Mesothelial cell of epicardium (in vitro differentiated cells): ENCODE data around the gene CAPN11. TPM values are rescaled to one million over a fixed set of nuclear protein-coding genes. Genes with fewer than 3 reads are reported as not detected.

Experiments
- DNase-seq, 2 experiments: peaks; one replicate each; pipeline ENCODE4 v3.0.0; 2021; ENCODE audit warnings: low spot score in 2 of 2; ENCODE audit not compliant: unreplicated experiment in 2 of 2
- H3K27ac Mint-ChIP-seq: 2 replicates; pipeline ENCODE4 v1.8.0; 2021; ENCODE audit warnings: mixed read lengths
- H3K27me3 Mint-ChIP-seq: 2 replicates; pipeline ENCODE4 v1.8.0; 2021; ENCODE audit warnings: low read depth, mixed read lengths
- H3K36me3 Mint-ChIP-seq: 2 replicates; pipeline ENCODE4 v1.8.0; 2021; ENCODE audit warnings: mixed read lengths
- H3K4me1 Mint-ChIP-seq: 2 replicates; pipeline ENCODE4 v1.8.0; 2021; ENCODE audit warnings: mixed read lengths
- H3K4me3 Mint-ChIP-seq: 2 replicates; pipeline ENCODE4 v1.8.0; 2021; ENCODE audit warnings: mild to moderate bottlenecking, moderate library complexity, mixed read lengths
- H3K9me3 Mint-ChIP-seq: 2 replicates; pipeline ENCODE4 v1.8.0; 2021; ENCODE audit warnings: mixed read lengths
- CTCF ChIP-seq: fragments of 200-600 bp; sonication (generic); IDR thresholded peaks from one replicate; pipeline ENCODE4 v1.5.0; 2021; ENCODE audit warnings: antibody characterized with exemption; ENCODE audit not compliant: unreplicated experiment
- total RNA-seq: library from RNA; stranded (reverse); gene quantifications from 3 replicates; pipeline ENCODE4 v1.2.1, GENCODE V29; 2021

CAPN11 gene
- total RNA-seq, 1 donor from 2014 or later, result not detected

GRCh38 chr6:44152533-44152932 lies 6.1 kb upstream of the CAPN11 start:
- Mint-ChIP-seq H3K4me3 (no peak overlapping the region), H3K27ac (no peak overlapping the region), H3K4me1 (no peaks in the 10 kb centered on the region), H3K36me3 (peaks cover 11% of the 10 kb centered on the region), H3K9me3 (no peaks in the 10 kb centered on the region), H3K27me3 (no peaks in the 10 kb centered on the region)
- TF ChIP-seq CTCF, result no peak
- no peak for DNase-seq

GRCh38 chr6:44154067-44154466 lies 4.6 kb upstream of the CAPN11 start:
- H3K4me3 Mint-ChIP-seq, result no peak overlapping the region
- no peak overlapping the region for H3K27ac Mint-ChIP-seq
- peaks cover 6% of the 10 kb centered on the region for H3K36me3 Mint-ChIP-seq
- no peak for DNase-seq
- TF ChIP-seq CTCF, result no peak
- H3K9me3 Mint-ChIP-seq, result no peaks in the 10 kb centered on the region
- H3K4me1 Mint-ChIP-seq, result no peaks in the 10 kb centered on the region
- no peaks in the 10 kb centered on the region for H3K27me3 Mint-ChIP-seq

GRCh38 chr6:44156494-44157151 lies 2.0 kb upstream of the CAPN11 start:
- no peak for TF ChIP-seq CTCF
- no peak overlapping the region for H3K27ac Mint-ChIP-seq
- no peaks in the 10 kb centered on the region for H3K4me1 Mint-ChIP-seq
- no peak for DNase-seq
- H3K4me3 Mint-ChIP-seq, result no peak overlapping the region
- no peaks in the 10 kb centered on the region for H3K9me3 Mint-ChIP-seq
- no peaks in the 10 kb centered on the region for H3K27me3 Mint-ChIP-seq
- peaks cover 4% of the 10 kb centered on the region for H3K36me3 Mint-ChIP-seq

GRCh38 chr6:44157152-44157521 lies 1.5 kb upstream of the CAPN11 start:
- no peak for DNase-seq
- Mint-ChIP-seq H3K27ac (no peak overlapping the region), H3K36me3 (peaks cover 4% of the 10 kb centered on the region), H3K27me3 (no peaks in the 10 kb centered on the region), H3K4me3 (no peak overlapping the region), H3K9me3 (no peaks in the 10 kb centered on the region), H3K4me1 (no peaks in the 10 kb centered on the region)
- TF ChIP-seq CTCF, result no peak

GRCh38 chr6:44161997-44162338 lies 3.3 kb downstream of the CAPN11 start:
- Mint-ChIP-seq H3K4me1 (peaks cover 4% of the 10 kb centered on the region), H3K36me3 (no peaks in the 10 kb centered on the region), H3K27ac (no peak overlapping the region), H3K27me3 (peaks cover 11% of the 10 kb centered on the region), H3K4me3 (no peak overlapping the region), H3K9me3 (no peaks in the 10 kb centered on the region)
- DNase-seq, result no peak
- TF ChIP-seq CTCF, result no peak
